Measurements from ENCODE around the gene RGN. TPM values are rescaled to one million over a fixed set of nuclear protein-coding genes. Genes with fewer than 3 reads are reported as not detected.
"Not testable (repeated sequence)": the region's sequence is repeated elsewhere in the genome, so short reads cannot be mapped to it uniquely, and the experiment has no call there.

RGN gene
- total RNA-seq, 1 donor from 2014 or later, result 4.7 TPM

- no peaks in the 10 kb centered on the region for H3K36me3 ChIP-seq
- H3K4me1 ChIP-seq, result no peaks in the 10 kb centered on the region
- H3K27ac ChIP-seq, result no peak overlapping the region
- H3K9me3 ChIP-seq, result no peaks in the 10 kb centered on the region
- TF ChIP-seq POLR2A (IDR thresholded peaks at IDR 0.05) (no peak), POLR2AphosphoS5 (IDR thresholded peaks at IDR 0.05; ENCODE audit: insufficient read depth in 1 of 2, low read depth in 1 of 2) (no peak), CTCF (IDR thresholded peaks at IDR 0.05) (no peak)
- no peak for DNase-seq (ENCODE audit: extremely low spot score in 2 of 2)
- no peaks in the 10 kb centered on the region for H3K27me3 ChIP-seq
- H3K4me3 ChIP-seq, result no peak overlapping the region
- intact Hi-C loops (cut with DNase I), result no loop called here
Observed at GRCh38 chrX:47112316-47112954, 34.2 kb downstream of the RGN start.

GRCh38 chrX:47116551-47117110, 38.4 kb downstream of the RGN start:
- intact Hi-C loops (cut with DNase I); H3K36me3 ChIP-seq; DNase-seq (ENCODE audit: extremely low spot score in 2 of 2); H3K4me3 ChIP-seq; H3K27me3 ChIP-seq; H3K9me3 ChIP-seq; H3K27ac ChIP-seq; H3K4me1 ChIP-seq: not testable (repeated sequence)

- H3K4me3 ChIP-seq; intact Hi-C loops (cut with DNase I); H3K27ac ChIP-seq; H3K36me3 ChIP-seq; H3K27me3 ChIP-seq; H3K9me3 ChIP-seq; H3K4me1 ChIP-seq; DNase-seq (ENCODE audit: extremely low spot score in 2 of 2): not testable (repeated sequence)
Observed at GRCh38 chrX:47124466-47124865, 46.2 kb downstream of the RGN start.

GRCh38 chrX:47129157-47129898, 51.1 kb downstream of the RGN start:
- H3K36me3 ChIP-seq, result no peaks in the 10 kb centered on the region
- TF ChIP-seq CTCF (IDR thresholded peaks at IDR 0.05) (no peak), POLR2A (IDR thresholded peaks at IDR 0.05) (no peak), POLR2AphosphoS5 (IDR thresholded peaks at IDR 0.05; ENCODE audit: insufficient read depth in 1 of 2, low read depth in 1 of 2) (peak; percentile 13 to 78)

GRCh38 chrX:47129899-47130358, 51.7 kb downstream of the RGN start:
- Histone ChIP-seq H3K4me1 (peaks cover 7% of the 10 kb centered on the region), H3K4me3 (peak overlapping the region; percentile 47 to 53), H3K36me3 (no peaks in the 10 kb centered on the region), H3K27ac (peak overlapping the region; percentile 75), H3K9me3 (no peaks in the 10 kb centered on the region), H3K27me3 (no peaks in the 10 kb centered on the region)
- TF ChIP-seq POLR2A (IDR thresholded peaks at IDR 0.05) (no peak), POLR2AphosphoS5 (IDR thresholded peaks at IDR 0.05; ENCODE audit: insufficient read depth in 1 of 2, low read depth in 1 of 2) (no peak), CTCF (IDR thresholded peaks at IDR 0.05) (no peak)
- no peak for DNase-seq (ENCODE audit: extremely low spot score in 2 of 2)
- intact Hi-C loops (cut with DNase I), result no loop called here

More at GRCh38 chrX:47129157-47129898, 51.1 kb downstream of the RGN start:
- Histone ChIP-seq H3K4me1 (peaks cover 7% of the 10 kb centered on the region), H3K27me3 (no peaks in the 10 kb centered on the region), H3K4me3 (peak overlapping the region; percentile 47 to 53), H3K27ac (peak overlapping the region; percentile 75), H3K9me3 (no peaks in the 10 kb centered on the region)
- intact Hi-C loops (cut with DNase I), result no loop called here
- peak in 1 of 2 donors; percentile 97 for DNase-seq (ENCODE audit: extremely low spot score in 2 of 2)

- no peak overlapping the region for H3K27ac ChIP-seq
- peaks cover 7% of the 10 kb centered on the region for H3K4me1 ChIP-seq
- intact Hi-C loops (cut with DNase I), result no loop called here
- no peaks in the 10 kb centered on the region for H3K27me3 ChIP-seq
- no peaks in the 10 kb centered on the region for H3K9me3 ChIP-seq
- H3K36me3 ChIP-seq, result no peaks in the 10 kb centered on the region
- no peak for DNase-seq (ENCODE audit: extremely low spot score in 2 of 2)
- no peak overlapping the region for H3K4me3 ChIP-seq
- TF ChIP-seq POLR2A (IDR thresholded peaks at IDR 0.05) (no peak), CTCF (IDR thresholded peaks at IDR 0.05) (no peak), POLR2AphosphoS5 (IDR thresholded peaks at IDR 0.05; ENCODE audit: insufficient read depth in 1 of 2, low read depth in 1 of 2) (no peak)
Observed at GRCh38 chrX:47133493-47133892, 55.2 kb downstream of the RGN start.

GRCh38 chrX:47135650-47136049, 57.4 kb downstream of the RGN start:
- intact Hi-C loops (cut with DNase I); H3K27ac ChIP-seq; H3K9me3 ChIP-seq; H3K27me3 ChIP-seq; DNase-seq (ENCODE audit: extremely low spot score in 2 of 2); H3K4me3 ChIP-seq; H3K4me1 ChIP-seq; H3K36me3 ChIP-seq: not testable (repeated sequence)

All from vagina (tissue), 2 donors.